Natural killer cell treated with Interleukin-12 subunit alpha and Interleukin-12 subunit beta and Interleukin-15 and Interleukin-18, amount 100 ng/mL, for 72 hours (primary cell): Measurements from ENCODE around the gene ATRIP. TPM values are rescaled to one million over a fixed set of nuclear protein-coding genes. Genes with fewer than 3 reads are reported as not detected.
A peak's percentile ranks its signal among the peaks of the same experiment; 100 is the strongest.
"Not testable (repeated sequence)": the region's sequence is repeated elsewhere in the genome, so short reads cannot be mapped to it uniquely, and the experiment has no call there.

ENCODE experiments used
- ATAC-seq, 2 donors: fragments of 150-1000 bp; cut with Tn5 transposase in 1 of 2; sonication (Bioruptor Pico), chemical (Tn5 transposase) in 1 of 2; 2 replicates each; pipeline ENCODE4 v1.10.0; 2021
- DNase-seq: peaks from one replicate; pipeline ENCODE4 v3.0.0; 2022; ENCODE audit warnings: low spot score
- H3K27ac Mint-ChIP-seq, 2 donors: 1 replicate in 1 of 2; 2 replicates in 1 of 2; pipeline ENCODE4 v1.8.0; 2022; ENCODE audit warnings: mixed read lengths in 2 of 2, mild to moderate bottlenecking in 1 of 2, moderate library complexity in 1 of 2
- H3K27me3 Mint-ChIP-seq, 2 donors: 1 replicate in 1 of 2; 2 replicates in 1 of 2; pipeline ENCODE4 v1.8.0; 2022; ENCODE audit warnings: mixed read lengths in 2 of 2
- H3K36me3 Mint-ChIP-seq: one replicate; pipeline ENCODE4 v1.8.0; 2022; ENCODE audit warnings: mixed read lengths
- H3K4me1 Mint-ChIP-seq, 2 donors: 1 replicate in 1 of 2; 2 replicates in 1 of 2; pipeline ENCODE4 v1.8.0; 2022; ENCODE audit warnings: low read depth in 2 of 2, mixed read lengths in 2 of 2, mild to moderate bottlenecking in 1 of 2
- H3K4me3 Mint-ChIP-seq: one replicate; pipeline ENCODE4 v1.8.0; 2022; ENCODE audit warnings: mixed read lengths
- H3K9me3 Mint-ChIP-seq: 2 replicates; pipeline ENCODE4 v1.8.0; 2022; ENCODE audit warnings: mixed read lengths
- total RNA-seq, 2 donors: library from RNA; stranded (reverse); gene quantifications; one replicate each; pipeline ENCODE4 v1.2.3, GENCODE V29; 2022

ATRIP gene
- total RNA-seq, 2 donors from 2014 or later, result 14.0 to 26.2 TPM

GRCh38 chr3:48467473-48468267 is 21.1 kb downstream of the ATRIP start:
- ATAC-seq (no peak), DNase-seq (no peak)
- Mint-ChIP-seq H3K27ac (peak overlapping the region; percentile 96 to 100), H3K9me3 (no peaks in the 10 kb centered on the region), H3K4me3 (peak overlapping the region; percentile 92), H3K27me3 (no peaks in the 10 kb centered on the region), H3K36me3 (no peaks in the 10 kb centered on the region), H3K4me1 (peaks cover 39 to 41% of the 10 kb centered on the region in 2 donors)

GRCh38 chr3:48468329-48468731 is 21.8 kb downstream of the ATRIP start:
- DNase-seq, result no peak
- Mint-ChIP-seq H3K27ac (peak overlapping the region; percentile 96 to 100), H3K9me3 (no peaks in the 10 kb centered on the region), H3K36me3 (no peaks in the 10 kb centered on the region), H3K4me3 (peak overlapping the region; percentile 92), H3K4me1 (peaks cover 45 to 48% of the 10 kb centered on the region in 2 donors), H3K27me3 (no peaks in the 10 kb centered on the region)
- no peak for ATAC-seq

GRCh38 chr3:48469046-48469915 is 22.7 kb downstream of the ATRIP start:
- DNase-seq (no peak), ATAC-seq (no peak)
- Mint-ChIP-seq H3K36me3 (no peaks in the 10 kb centered on the region), H3K4me1 (peaks cover 49 to 52% of the 10 kb centered on the region in 2 donors), H3K4me3 (peak overlapping the region; percentile 40), H3K27me3 (no peaks in the 10 kb centered on the region), H3K27ac (peak overlapping the region; percentile 96 to 100), H3K9me3 (no peaks in the 10 kb centered on the region)

GRCh38 chr3:48470286-48470685 is 23.7 kb downstream of the ATRIP start:
- Mint-ChIP-seq H3K4me3 (peak overlapping the region; percentile 40), H3K9me3 (no peaks in the 10 kb centered on the region), H3K4me1 (peaks cover 57 to 59% of the 10 kb centered on the region in 2 donors), H3K36me3 (no peaks in the 10 kb centered on the region), H3K27ac (peak overlapping the region; percentile 96 to 100), H3K27me3 (no peaks in the 10 kb centered on the region)
- ATAC-seq (no peak), DNase-seq (no peak)

GRCh38 chr3:48472673-48472922 is 26.1 kb downstream of the ATRIP start:
- H3K36me3 Mint-ChIP-seq, result no peaks in the 10 kb centered on the region
- peaks cover 46 to 47% of the 10 kb centered on the region in 2 donors for H3K4me1 Mint-ChIP-seq
- no peaks in the 10 kb centered on the region for H3K9me3 Mint-ChIP-seq
- peak overlapping the region; percentile 96 to 100 for H3K27ac Mint-ChIP-seq
- no peaks in the 10 kb centered on the region for H3K27me3 Mint-ChIP-seq
- DNase-seq (no peak), ATAC-seq (peak in 1 of 2 donors; percentile 33)
- H3K4me3 Mint-ChIP-seq, result peak overlapping the region; percentile 97

GRCh38 chr3:48472923-48473616 is 26.5 kb downstream of the ATRIP start:
- Mint-ChIP-seq H3K9me3 (no peaks in the 10 kb centered on the region), H3K4me3 (peak overlapping the region; percentile 97), H3K4me1 (peaks cover 46 to 47% of the 10 kb centered on the region in 2 donors), H3K27me3 (no peaks in the 10 kb centered on the region), H3K27ac (peak overlapping the region; percentile 96 to 100), H3K36me3 (no peaks in the 10 kb centered on the region)
- DNase-seq, result peak; percentile 94
- peak; percentile 93 to 94 for ATAC-seq

- Mint-ChIP-seq H3K4me1 (peaks cover 49% of the 10 kb centered on the region in 2 donors), H3K4me3 (peak overlapping the region; percentile 97)
- ATAC-seq, result no peak
Measured at GRCh38 chr3:48473617-48473952, 27.0 kb downstream of the ATRIP start.

GRCh38 chr3:48474031-48474430 is 27.5 kb downstream of the ATRIP start:
- not testable (repeated sequence) for H3K27me3 Mint-ChIP-seq, H3K9me3 Mint-ChIP-seq, H3K36me3 Mint-ChIP-seq, H3K4me3 Mint-ChIP-seq, DNase-seq, ATAC-seq
- Mint-ChIP-seq H3K4me1 (peaks cover 49% of the 10 kb centered on the region in 2 donors), H3K27ac (peak overlapping the region; percentile 96 to 100)

More at GRCh38 chr3:48473617-48473952, 27.0 kb downstream of the ATRIP start:
- no peak for DNase-seq
- no peaks in the 10 kb centered on the region for H3K27me3 Mint-ChIP-seq
- no peaks in the 10 kb centered on the region for H3K9me3 Mint-ChIP-seq
- no peaks in the 10 kb centered on the region for H3K36me3 Mint-ChIP-seq
- peak overlapping the region; percentile 96 to 100 for H3K27ac Mint-ChIP-seq

- DNase-seq (no peak), ATAC-seq (no peak)
- Mint-ChIP-seq H3K4me3 (peak overlapping the region; percentile 39), H3K27ac (peak overlapping the region; percentile 54 to 67), H3K27me3 (no peaks in the 10 kb centered on the region), H3K36me3 (no peaks in the 10 kb centered on the region), H3K9me3 (no peaks in the 10 kb centered on the region), H3K4me1 (peaks cover 48% of the 10 kb centered on the region in 2 donors)
Measured at GRCh38 chr3:48474619-48475018, 28.1 kb downstream of the ATRIP start.

- peak overlapping the region; percentile 39 for H3K4me3 Mint-ChIP-seq
- H3K4me1 Mint-ChIP-seq, result peaks cover 44 to 45% of the 10 kb centered on the region in 2 donors
- H3K27me3 Mint-ChIP-seq, result no peaks in the 10 kb centered on the region
Measured at GRCh38 chr3:48475188-48475587, 28.7 kb downstream of the ATRIP start.

GRCh38 chr3:48476426-48477053 is 30.0 kb downstream of the ATRIP start:
- DNase-seq, result no peak
- Mint-ChIP-seq H3K36me3 (no peaks in the 10 kb centered on the region), H3K9me3 (no peaks in the 10 kb centered on the region), H3K27me3 (no peaks in the 10 kb centered on the region), H3K4me1 (peaks cover 43 to 47% of the 10 kb centered on the region in 2 donors), H3K4me3 (no peak overlapping the region), H3K27ac (peak overlapping the region; percentile 67 to 94)
- no peak for ATAC-seq

More at GRCh38 chr3:48475188-48475587, 28.7 kb downstream of the ATRIP start:
- no peaks in the 10 kb centered on the region for H3K9me3 Mint-ChIP-seq
- ATAC-seq (no peak), DNase-seq (no peak)
- H3K27ac Mint-ChIP-seq, result peak overlapping the region; percentile 54 to 67
- H3K36me3 Mint-ChIP-seq, result no peaks in the 10 kb centered on the region

GRCh38 chr3:48477959-48478520 is 31.5 kb downstream of the ATRIP start:
- Mint-ChIP-seq H3K9me3 (no peaks in the 10 kb centered on the region), H3K4me3 (peak overlapping the region; percentile 95), H3K27me3 (no peaks in the 10 kb centered on the region), H3K4me1 (peaks cover 39 to 43% of the 10 kb centered on the region in 2 donors), H3K36me3 (no peaks in the 10 kb centered on the region), H3K27ac (peak overlapping the region; percentile 94 to 99)
- ATAC-seq, result peak in 1 of 2 donors; percentile 3
- no peak for DNase-seq
